ENCODE results near the gene PCDHA7.
"Not testable (repeated sequence)": the region's sequence is repeated elsewhere in the genome, so short reads cannot be mapped to it uniquely, and the experiment has no call there.

The PCDHA7 gene

DNA sequence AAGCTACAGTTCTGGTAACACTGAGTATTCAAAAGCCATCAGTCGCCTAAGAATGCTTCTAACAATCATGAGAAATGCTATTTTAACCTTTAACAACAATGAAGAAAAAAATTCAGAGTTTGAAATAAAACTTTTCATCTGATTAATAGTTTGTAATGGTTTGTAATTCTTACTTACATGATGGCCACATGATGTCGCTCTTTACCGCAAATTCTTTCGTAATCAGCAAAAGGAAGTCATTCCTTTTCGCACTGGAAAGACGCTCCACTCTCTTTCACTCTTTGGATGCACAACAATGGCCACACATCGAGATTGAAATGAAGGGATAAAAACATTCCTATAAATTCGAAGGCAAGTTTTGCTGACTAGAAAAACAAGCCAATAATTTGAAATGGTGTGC lies at the start of gene PCDHA7:
Gene PCDHA7, plus strand, starts transcription at position 277 of the 400 bp plus-strand sequence. Its CDS starts 115 bp downstream, at position 392.
- in situ Hi-C loops (cut with HindIII; ENCODE audit: low sequenced_read_pairs): no loop called here

DNA sequence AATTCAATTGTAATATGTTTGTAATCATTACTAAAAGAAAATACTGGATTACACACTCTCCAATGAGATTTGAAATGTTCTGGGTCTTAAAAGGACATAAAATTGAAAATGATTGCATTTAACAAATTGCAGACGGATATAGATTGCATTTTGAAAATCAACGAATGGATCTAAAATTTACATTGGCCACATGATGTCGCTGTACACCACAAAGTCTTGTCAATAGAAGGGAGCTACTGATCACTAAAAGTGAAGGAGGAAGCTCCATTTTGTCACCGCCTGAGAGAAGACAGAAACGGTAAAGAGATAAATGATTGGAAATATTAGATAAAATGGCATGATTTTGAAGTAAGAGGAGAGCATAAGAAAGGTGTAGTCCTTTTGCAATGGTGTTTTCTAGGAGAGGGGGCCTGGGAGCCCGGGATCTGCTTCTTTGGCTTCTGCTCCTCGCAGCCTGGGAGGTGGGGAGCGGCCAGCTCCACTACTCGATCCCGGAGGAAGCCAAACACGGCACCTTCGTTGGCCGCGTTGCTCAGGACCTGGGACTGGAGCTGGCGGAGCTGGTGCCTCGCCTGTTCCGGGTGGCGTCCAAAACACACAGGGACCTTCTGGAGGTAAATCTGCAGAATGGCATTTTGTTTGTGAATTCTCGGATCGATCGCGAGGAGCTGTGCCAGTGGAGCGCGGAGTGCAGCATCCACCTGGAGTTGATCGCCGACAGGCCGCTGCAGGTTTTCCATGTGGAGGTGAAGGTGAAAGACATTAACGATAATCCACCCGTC lies 48.0 kb upstream of the PCDHA7 start, which contains the start of gene PCDHA1:
Gene PCDHA1, plus strand, starts transcription at position 236 of the 782 bp plus-strand sequence.
- in situ Hi-C loops (cut with HindIII; ENCODE audit: low sequenced_read_pairs): no loop called here

- in situ Hi-C loops (cut with HindIII; ENCODE audit: low sequenced_read_pairs): not testable (repeated sequence)
Observed at GRCh38 chr5:140787422-140787821, 46.6 kb upstream of the PCDHA7 start.

- in situ Hi-C loops (cut with HindIII; ENCODE audit: low sequenced_read_pairs): not testable (repeated sequence)
Observed at GRCh38 chr5:140787849-140788504, 46.1 kb upstream of the PCDHA7 start.

- in situ Hi-C loops (cut with HindIII; ENCODE audit: low sequenced_read_pairs): no loop called here
Observed at GRCh38 chr5:140791089-140791488, 43.0 kb upstream of the PCDHA7 start.

- in situ Hi-C loops (cut with HindIII; ENCODE audit: low sequenced_read_pairs): no loop called here
Observed at GRCh38 chr5:140794595-140795258, 39.3 kb upstream of the PCDHA7 start, which contains the start of gene PCDHA2. Gene PCDHA2 (plus strand): TSS chr5:140794852.

DNA sequence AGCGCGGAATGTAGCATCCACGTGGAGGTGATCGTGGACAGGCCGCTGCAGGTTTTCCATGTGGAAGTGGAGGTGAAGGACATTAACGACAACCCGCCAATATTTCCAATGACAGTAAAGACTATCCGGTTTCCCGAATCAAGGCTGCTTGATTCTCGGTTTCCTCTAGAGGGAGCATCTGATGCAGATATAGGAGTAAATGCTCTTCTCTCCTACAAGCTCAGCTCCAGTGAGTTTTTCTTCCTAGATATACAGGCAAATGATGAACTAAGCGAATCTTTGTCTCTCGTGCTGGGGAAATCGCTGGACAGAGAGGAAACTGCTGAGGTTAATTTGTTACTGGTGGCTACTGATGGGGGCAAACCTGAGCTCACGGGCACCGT lies 38.8 kb upstream of the PCDHA7 start:
- in situ Hi-C loops (cut with HindIII; ENCODE audit: low sequenced_read_pairs): no loop called here

GRCh38 chr5:140796072-140796717 lies 37.9 kb upstream of the PCDHA7 start:
- in situ Hi-C loops (cut with HindIII; ENCODE audit: low sequenced_read_pairs): not testable (repeated sequence)

DNA sequence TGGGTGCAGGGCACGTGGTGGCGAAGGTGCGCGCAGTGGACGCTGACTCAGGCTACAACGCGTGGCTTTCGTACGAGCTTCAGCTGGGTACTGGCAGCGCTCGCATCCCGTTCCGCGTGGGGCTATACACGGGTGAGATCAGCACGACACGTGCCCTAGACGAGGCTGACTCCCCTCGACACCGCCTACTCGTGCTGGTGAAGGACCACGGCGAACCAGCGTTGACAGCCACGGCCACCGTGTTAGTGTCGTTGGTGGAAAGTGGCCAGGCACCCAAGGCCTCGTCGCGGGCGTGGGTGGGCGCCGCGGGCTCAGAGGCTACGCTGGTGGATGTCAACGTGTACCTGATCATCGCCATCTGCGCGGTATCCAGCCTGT lies 37.4 kb upstream of the PCDHA7 start:
- in situ Hi-C loops (cut with HindIII; ENCODE audit: low sequenced_read_pairs): no loop called here

DNA sequence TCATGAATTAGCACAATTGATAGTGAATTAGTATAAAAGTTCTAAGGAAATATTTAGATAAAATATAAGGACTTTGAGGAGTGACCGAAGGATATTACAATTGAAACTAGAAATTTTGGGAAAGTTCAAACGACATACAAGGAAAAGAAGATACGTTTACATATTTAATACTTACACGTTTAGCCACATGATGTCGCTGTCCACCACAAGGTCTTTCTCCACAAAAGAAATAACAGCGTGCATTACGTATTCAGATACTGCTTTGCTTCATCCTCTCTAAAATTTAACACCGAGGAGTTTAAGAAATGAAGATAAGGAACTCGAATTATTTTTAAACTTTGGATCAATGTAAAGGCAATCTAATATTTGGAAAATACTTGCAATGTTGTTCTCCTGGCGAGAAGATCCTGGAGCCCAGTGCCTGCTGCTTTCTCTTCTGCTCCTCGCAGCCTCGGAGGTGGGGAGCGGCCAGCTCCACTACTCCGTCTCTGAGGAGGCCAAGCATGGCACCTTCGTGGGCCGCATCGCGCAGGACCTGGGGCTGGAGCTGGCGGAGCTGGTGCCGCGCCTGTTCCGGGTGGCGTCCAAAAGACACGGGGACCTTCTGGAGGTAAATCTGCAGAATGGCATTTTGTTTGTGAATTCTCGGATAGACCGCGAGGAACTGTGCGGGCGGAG lies 33.1 kb upstream of the PCDHA7 start, which contains the start of gene PCDHA3:
Gene PCDHA3, plus strand, starts transcription at position 242 of the 678 bp plus-strand sequence.
- in situ Hi-C loops (cut with HindIII; ENCODE audit: low sequenced_read_pairs): no loop called here

DNA sequence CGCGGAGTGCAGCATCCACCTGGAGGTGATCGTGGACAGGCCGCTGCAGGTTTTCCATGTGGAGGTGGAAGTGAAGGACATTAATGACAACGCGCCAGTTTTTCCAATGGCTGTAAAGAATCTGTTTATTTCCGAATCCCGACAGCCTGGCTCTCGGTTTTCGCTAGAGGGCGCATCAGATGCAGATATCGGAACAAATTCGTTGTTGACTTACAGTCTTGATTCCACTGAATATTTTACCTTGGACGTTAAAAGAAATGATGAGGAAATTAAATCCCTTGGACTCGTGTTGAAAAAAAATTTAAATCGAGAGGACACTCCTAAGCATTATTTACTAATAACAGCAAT lies 32.6 kb upstream of the PCDHA7 start:
- in situ Hi-C loops (cut with HindIII; ENCODE audit: low sequenced_read_pairs): no loop called here

GRCh38 chr5:140802381-140802780 lies 31.7 kb upstream of the PCDHA7 start:
- in situ Hi-C loops (cut with HindIII; ENCODE audit: low sequenced_read_pairs): not testable (repeated sequence)

DNA sequence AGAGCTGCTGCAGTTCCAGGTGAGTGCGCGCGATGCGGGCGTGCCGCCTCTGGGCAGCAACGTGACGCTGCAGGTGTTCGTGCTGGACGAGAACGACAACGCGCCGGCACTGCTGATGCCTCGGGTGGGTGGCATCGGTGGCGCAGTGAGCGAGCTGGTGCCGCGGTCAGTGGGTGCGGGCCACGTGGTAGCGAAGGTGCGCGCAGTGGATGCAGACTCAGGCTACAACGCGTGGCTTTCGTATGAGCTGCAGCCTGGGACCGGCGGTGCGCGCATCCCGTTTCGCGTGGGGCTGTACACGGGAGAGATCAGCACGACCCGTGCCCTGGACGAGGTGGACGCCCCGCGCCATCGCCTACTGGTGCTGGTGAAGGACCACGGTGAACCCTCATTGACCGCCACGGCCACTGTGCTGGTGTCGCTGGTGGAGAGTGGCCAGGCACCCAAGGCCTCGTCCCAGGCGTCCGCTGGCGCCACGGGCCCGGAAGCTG lies 31.2 kb upstream of the PCDHA7 start:
- in situ Hi-C loops (cut with HindIII; ENCODE audit: low sequenced_read_pairs): no loop called here

GRCh38 chr5:140806834-140807775 lies 27.0 kb upstream of the PCDHA7 start, which contains the start of gene PCDHA4:
Gene PCDHA4 (plus strand): TSS chr5:140807068.
- in situ Hi-C loops (cut with HindIII; ENCODE audit: low sequenced_read_pairs): no loop called here

- in situ Hi-C loops (cut with HindIII; ENCODE audit: low sequenced_read_pairs): not testable (repeated sequence)
Observed at GRCh38 chr5:140808241-140808888, 25.7 kb upstream of the PCDHA7 start.

GRCh38 chr5:140808889-140809291 lies 25.2 kb upstream of the PCDHA7 start:
- in situ Hi-C loops (cut with HindIII; ENCODE audit: low sequenced_read_pairs): no loop called here

- in situ Hi-C loops (cut with HindIII; ENCODE audit: low sequenced_read_pairs): no loop called here
Observed at GRCh38 chr5:140821375-140822280, 12.4 kb upstream of the PCDHA7 start, which contains the start of gene PCDHA5. Gene PCDHA5 (plus strand): TSS chr5:140821613.

DNA sequence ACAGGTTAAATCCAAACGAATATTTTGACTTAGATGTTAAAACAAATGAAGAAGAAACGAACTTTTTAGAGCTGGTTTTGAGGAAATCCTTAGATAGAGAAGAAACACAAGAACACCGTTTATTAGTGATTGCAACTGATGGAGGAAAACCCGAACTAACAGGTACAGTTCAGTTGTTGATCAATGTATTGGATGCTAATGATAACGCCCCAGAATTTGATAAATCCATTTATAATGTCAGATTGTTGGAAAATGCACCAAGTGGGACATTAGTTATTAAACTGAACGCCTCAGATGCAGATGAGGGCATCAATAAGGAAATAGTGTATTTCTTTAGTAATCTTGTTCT lies 11.8 kb upstream of the PCDHA7 start:
- in situ Hi-C loops (cut with HindIII; ENCODE audit: low sequenced_read_pairs): no loop called here
